Calu3 (cell line): Measurements from ENCODE around the gene SP1. TPM values are rescaled to one million over a fixed set of nuclear protein-coding genes. Genes with fewer than 3 reads are reported as not detected.

Experiments used
- BruUV-seq: library from RNA; stranded (reverse); fragments of 400-500 nt; replicated peaks from 2 replicates; lab custom pipeline; 2021; lab: Mats Ljungman, UMichigan
- CTCF ChIA-PET: fragments of 300-600 bp; sonication (Branson Sonifier 250); formaldehyde crosslinking; loops from one replicate; lab custom pipeline; 2022; ENCODE audit warnings: antibody characterized with exemption; lab: Charles Lee
- DNase-seq: peaks from one replicate; pipeline ENCODE4 v3.0.0; 2022
- H3K27ac Mint-ChIP-seq: one replicate; pipeline ENCODE4 v1.8.0; 2022; ENCODE audit warnings: mixed read lengths; ENCODE audit not compliant: unreplicated experiment
- H3K27me3 Mint-ChIP-seq: one replicate; pipeline ENCODE4 v1.8.0; 2022; ENCODE audit warnings: mixed read lengths; ENCODE audit not compliant: unreplicated experiment
- H3K36me3 Mint-ChIP-seq: one replicate; pipeline ENCODE4 v1.8.0; 2022; ENCODE audit warnings: mild to moderate bottlenecking, moderate library complexity, mixed read lengths; ENCODE audit not compliant: insufficient read depth, unreplicated experiment
- H3K4me1 Mint-ChIP-seq: one replicate; pipeline ENCODE4 v1.8.0; 2022; ENCODE audit warnings: mild to moderate bottlenecking, low read depth, mixed read lengths; ENCODE audit not compliant: unreplicated experiment
- H3K4me3 Mint-ChIP-seq: one replicate; pipeline ENCODE4 v1.8.0; 2022; ENCODE audit warnings: mild to moderate bottlenecking, low read depth, moderate library complexity, mixed read lengths; ENCODE audit not compliant: unreplicated experiment
- H3K9me3 Mint-ChIP-seq: one replicate; pipeline ENCODE4 v1.8.0; 2022; ENCODE audit warnings: low read depth, mixed read lengths; ENCODE audit not compliant: unreplicated experiment
- CTCF ChIP-seq: fragments of 200-600 bp; IDR thresholded peaks from one replicate; pipeline ENCODE4 v1.8.0; 2022; ENCODE audit warnings: antibody characterized with exemption; ENCODE audit not compliant: unreplicated experiment
- intact Hi-C: fragments of 100-400 bp; cut with micrococcal nuclease; formaldehyde crosslinking; loops from one replicate; pipeline ENCODE4 v1.10.0; 2022; ENCODE audit not compliant: unreplicated experiment
- total RNA-seq: library from RNA; stranded (reverse); gene quantifications from 2 replicates; pipeline ENCODE4 v1.2.3, GENCODE V29; 2022

SP1 gene
- total RNA-seq, 1 experiment from 2014 or later = 58.0 TPM

- Mint-ChIP-seq H3K4me1 (peaks cover 8% of the 10 kb centered on the region), H3K9me3 (no peaks in the 10 kb centered on the region), H3K4me3 (no peak overlapping the region), H3K27me3 (no peaks in the 10 kb centered on the region), H3K36me3 (peaks cover 92% of the 10 kb centered on the region), H3K27ac (no peak overlapping the region)
- CTCF ChIA-PET = no interaction called here
- no TSS peak for BruUV-seq
- no peak for DNase-seq
- intact Hi-C loops = no loop called here
- TF ChIP-seq CTCF = no peak
Observed at GRCh38 chr12:53463802-53464560, 84.0 kb downstream of the SP1 start.

- intact Hi-C loops = no loop called here
- no peaks in the 10 kb centered on the region for H3K27me3 Mint-ChIP-seq
- peaks cover 92% of the 10 kb centered on the region for H3K36me3 Mint-ChIP-seq
- TF ChIP-seq CTCF = no peak
- H3K9me3 Mint-ChIP-seq = no peaks in the 10 kb centered on the region
- CTCF ChIA-PET = interaction anchor here (0.7 kb wide), 1 partner anchor 40 kb away, joined by 11 read pairs; no protein-coding TSS in a partner anchor
- no peak overlapping the region for H3K4me3 Mint-ChIP-seq
- H3K4me1 Mint-ChIP-seq = peaks cover 8% of the 10 kb centered on the region
- no peak for DNase-seq
- H3K27ac Mint-ChIP-seq = no peak overlapping the region
- no TSS peak for BruUV-seq
Observed at GRCh38 chr12:53464685-53465418, 84.9 kb downstream of the SP1 start.

- no peak overlapping the region for H3K27ac Mint-ChIP-seq
- peaks cover 91% of the 10 kb centered on the region for H3K36me3 Mint-ChIP-seq
- no peaks in the 10 kb centered on the region for H3K9me3 Mint-ChIP-seq
- intact Hi-C loops = no loop called here
- peaks cover 3% of the 10 kb centered on the region for H3K4me1 Mint-ChIP-seq
- CTCF ChIA-PET = no interaction called here
- DNase-seq = no peak
- no peak for TF ChIP-seq CTCF
- H3K27me3 Mint-ChIP-seq = no peaks in the 10 kb centered on the region
- no peak overlapping the region for H3K4me3 Mint-ChIP-seq
- BruUV-seq = no TSS peak
Observed at GRCh38 chr12:53465679-53466078, 85.7 kb downstream of the SP1 start.

Other genes with a start within 250 kb of the SP1 start
- gene ZNF740, start 199.5 kb upstream of the SP1 start, total RNA-seq = 30.3 and 32.7 TPM in 2 replicates
- gene CSAD, start 199.3 kb upstream of the SP1 start, total RNA-seq = 12.2 and 24.0 TPM in 2 replicates
- gene ITGB7, start 172.9 kb upstream of the SP1 start, total RNA-seq = 4.3 and 5.0 TPM in 2 replicates
- 36.7 and 43.0 TPM in 2 replicates for gene RARG, start 148.0 kb upstream of the SP1 start, total RNA-seq
- gene ESPL1, start 111.9 kb upstream of the SP1 start, total RNA-seq = 24.3 and 31.1 TPM in 2 replicates
- gene PFDN5, start 84.6 kb upstream of the SP1 start, total RNA-seq = 178 and 185 TPM in 2 replicates
- gene MYG1, start 80.5 kb upstream of the SP1 start, total RNA-seq = 29.7 and 32.4 TPM in 2 replicates
- 31.0 and 33.6 TPM in 2 replicates for gene AAAS, start 58.6 kb upstream of the SP1 start, total RNA-seq
- not detected in 2 replicates for gene SP7, start 43.8 kb upstream of the SP1 start, total RNA-seq
- gene AMHR2, start 43.7 kb downstream of the SP1 start, total RNA-seq = not detected in 2 replicates
- 151 and 184 TPM in 2 replicates for gene PRR13, start 61.6 kb downstream of the SP1 start, total RNA-seq
- 464 and 528 TPM in 2 replicates for gene PCBP2, start 71.9 kb downstream of the SP1 start, total RNA-seq
- gene MAP3K12, start 119.3 kb downstream of the SP1 start, total RNA-seq = 4.6 and 5.8 TPM in 2 replicates
- 20.7 and 21.8 TPM in 2 replicates for gene TARBP2, start 121.1 kb downstream of the SP1 start, total RNA-seq
- gene NPFF, start 127.3 kb downstream of the SP1 start, total RNA-seq = not detected in 2 replicates
- gene ATF7, start 246.2 kb downstream of the SP1 start, total RNA-seq = 18.0 and 24.9 TPM in 2 replicates